Measurements from ENCODE around the gene UMAD1. TPM values are rescaled to one million over a fixed set of nuclear protein-coding genes. Genes with fewer than 3 reads are reported as not detected.

UMAD1 gene
- polyA plus RNA-seq, 3 donors: 6.2 to 22.7 (median 18.6) TPM

DNA sequence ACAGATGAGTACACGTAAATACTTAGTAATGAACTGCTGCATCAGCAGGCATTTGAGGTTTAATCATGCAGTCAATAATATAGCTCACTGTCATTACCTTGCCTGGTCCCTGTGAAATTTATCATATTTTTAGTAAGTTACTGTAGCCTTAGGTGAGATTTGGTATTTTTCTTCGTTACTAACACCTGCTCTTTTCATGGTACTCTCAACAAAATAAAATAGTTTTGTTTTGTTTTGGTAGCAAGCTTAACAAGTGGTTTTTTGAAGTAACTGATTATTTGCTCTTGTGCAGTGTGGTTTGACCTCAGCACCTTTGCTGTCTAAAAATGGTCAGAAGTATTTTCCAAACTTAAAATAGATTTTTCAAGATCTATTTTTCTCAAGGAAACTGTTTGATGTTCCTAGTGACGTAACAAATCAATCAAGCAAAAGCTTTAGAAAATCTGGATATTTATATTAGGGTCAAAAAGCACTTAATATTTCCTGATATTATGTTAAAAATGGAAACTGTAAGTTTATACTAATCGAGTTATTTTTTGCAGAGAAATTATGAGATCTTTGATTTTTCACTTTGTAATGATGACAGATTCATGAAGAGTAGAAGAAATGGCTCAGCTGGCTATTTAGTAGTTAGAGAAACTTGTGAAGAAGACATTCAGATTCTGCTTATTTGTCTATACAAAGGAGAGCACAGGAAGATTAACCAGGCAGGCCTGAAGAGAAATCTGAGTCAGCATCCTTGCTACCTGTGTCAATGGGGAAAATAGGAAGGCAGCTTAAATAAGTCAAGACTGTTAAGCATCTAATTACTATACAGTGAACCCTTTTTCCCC is 98.9 kb downstream of the UMAD1 start:
- WGBS (ENCODE audit: insufficient coverage): no CpG with 5 or more reads among the region's 4 CpGs
- DNase-seq: no peak
- H3K36me3 Mint-ChIP-seq: no peaks in the 10 kb centered on the region
- no peaks in the 10 kb centered on the region for H3K9me3 ChIP-seq (replicated peaks in 1 of 2; ENCODE audit: control insufficient read depth in 1 of 2, insufficient read depth in 1 of 2, low read length in 2 of 2)
- H3K79me2 ChIP-seq (ENCODE audit: insufficient read depth, low read length): no peaks in the 10 kb centered on the region
- no peaks in the 10 kb centered on the region for H3K27me3 Mint-ChIP-seq (ENCODE audit: low read depth in 3 of 3)
- TF ChIP-seq, protein P1, sequence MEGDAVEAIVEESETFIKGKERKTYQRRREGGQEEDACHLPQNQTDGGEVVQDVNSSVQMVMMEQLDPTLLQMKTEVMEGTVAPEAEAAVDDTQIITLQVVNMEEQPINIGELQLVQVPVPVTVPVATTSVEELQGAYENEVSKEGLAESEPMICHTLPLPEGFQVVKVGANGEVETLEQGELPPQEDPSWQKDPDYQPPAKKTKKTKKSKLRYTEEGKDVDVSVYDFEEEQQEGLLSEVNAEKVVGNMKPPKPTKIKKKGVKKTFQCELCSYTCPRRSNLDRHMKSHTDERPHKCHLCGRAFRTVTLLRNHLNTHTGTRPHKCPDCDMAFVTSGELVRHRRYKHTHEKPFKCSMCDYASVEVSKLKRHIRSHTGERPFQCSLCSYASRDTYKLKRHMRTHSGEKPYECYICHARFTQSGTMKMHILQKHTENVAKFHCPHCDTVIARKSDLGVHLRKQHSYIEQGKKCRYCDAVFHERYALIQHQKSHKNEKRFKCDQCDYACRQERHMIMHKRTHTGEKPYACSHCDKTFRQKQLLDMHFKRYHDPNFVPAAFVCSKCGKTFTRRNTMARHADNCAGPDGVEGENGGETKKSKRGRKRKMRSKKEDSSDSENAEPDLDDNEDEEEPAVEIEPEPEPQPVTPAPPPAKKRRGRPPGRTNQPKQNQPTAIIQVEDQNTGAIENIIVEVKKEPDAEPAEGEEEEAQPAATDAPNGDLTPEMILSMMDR (IDR thresholded peaks at IDR 0.05): no peak
- no peaks in the 10 kb centered on the region for H3K27me3 ChIP-seq (ENCODE audit: control insufficient read depth in 2 of 2, insufficient read depth in 2 of 2, low read length in 2 of 2)
- H3K27ac ChIP-seq (ENCODE audit: low read depth in 1 of 2, low read length in 2 of 2): no peak overlapping the region
- no peaks in the 10 kb centered on the region for H3K36me3 ChIP-seq (replicated peaks in 1 of 2; ENCODE audit: control insufficient read depth in 1 of 2, insufficient read depth in 2 of 2, low read length in 2 of 2)
- intact Hi-C loops (cut with micrococcal nuclease): no loop called here
- no peak overlapping the region for H3K27ac Mint-ChIP-seq
- H3K9ac ChIP-seq (ENCODE audit: insufficient read depth, low read length, poor library complexity, severe bottlenecking): no peak overlapping the region
- H3K4me2 ChIP-seq (replicated peaks; ENCODE audit: extremely low read depth, low read length, poor library complexity, severe bottlenecking): no peak overlapping the region
- no peaks in the 10 kb centered on the region for H3K4me1 ChIP-seq (ENCODE audit: control insufficient read depth in 1 of 2, insufficient read depth in 2 of 2, low read length in 2 of 2)
- H3K9me3 Mint-ChIP-seq: no peaks in the 10 kb centered on the region
- H2AFZ ChIP-seq (ENCODE audit: insufficient read depth, low read depth, low read length, poor library complexity, severe bottlenecking): no peak overlapping the region
- no peak overlapping the region for H3K4me3 ChIP-seq (replicated peaks in 1 of 3; ENCODE audit: low read depth in 2 of 3, low read length in 3 of 3)
- H3K4me1 Mint-ChIP-seq: no peaks in the 10 kb centered on the region
- no peak overlapping the region for H3K4me3 Mint-ChIP-seq
- no peaks in the 10 kb centered on the region for H4K20me1 ChIP-seq (ENCODE audit: insufficient read depth, low read length)

DNA sequence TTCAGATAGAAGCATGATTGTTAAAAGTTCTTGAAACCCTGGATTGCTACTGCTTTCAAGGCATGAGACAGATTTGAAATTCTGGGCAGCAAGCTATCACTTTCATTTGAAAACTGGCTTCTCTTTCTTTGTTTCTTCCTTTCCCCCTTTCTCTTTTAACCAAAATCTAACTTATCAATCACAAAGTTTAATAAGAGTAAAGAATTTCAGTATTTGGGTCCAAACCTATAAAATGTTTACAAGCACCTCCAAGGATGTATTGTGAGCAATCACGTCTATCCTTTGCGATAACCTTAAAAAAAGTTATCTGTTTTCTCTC is 99.4 kb downstream of the UMAD1 start:
- H3K27me3 ChIP-seq (ENCODE audit: control insufficient read depth in 2 of 2, insufficient read depth in 2 of 2, low read length in 2 of 2): no peaks in the 10 kb centered on the region
- Mint-ChIP-seq H3K4me3 (no peak overlapping the region), H3K36me3 (no peaks in the 10 kb centered on the region), H3K27ac (no peak overlapping the region), H3K9me3 (no peaks in the 10 kb centered on the region), H3K27me3 (ENCODE audit: low read depth in 3 of 3) (no peaks in the 10 kb centered on the region), H3K4me1 (no peaks in the 10 kb centered on the region)
- H3K4me3 ChIP-seq (replicated peaks in 1 of 3; ENCODE audit: low read depth in 2 of 3, low read length in 3 of 3): no peak overlapping the region
- no peaks in the 10 kb centered on the region for H3K9me3 ChIP-seq (replicated peaks in 1 of 2; ENCODE audit: control insufficient read depth in 1 of 2, insufficient read depth in 1 of 2, low read length in 2 of 2)
- H3K36me3 ChIP-seq (replicated peaks in 1 of 2; ENCODE audit: control insufficient read depth in 1 of 2, insufficient read depth in 2 of 2, low read length in 2 of 2): no peaks in the 10 kb centered on the region
- no peak overlapping the region for H3K9ac ChIP-seq (ENCODE audit: insufficient read depth, low read length, poor library complexity, severe bottlenecking)
- DNase-seq: no peak
- no CpG with 5 or more reads among the region's 2 CpGs for WGBS (ENCODE audit: insufficient coverage)
- intact Hi-C loops (cut with micrococcal nuclease): no loop called here
- no peaks in the 10 kb centered on the region for H3K79me2 ChIP-seq (ENCODE audit: insufficient read depth, low read length)
- H3K4me2 ChIP-seq (replicated peaks; ENCODE audit: extremely low read depth, low read length, poor library complexity, severe bottlenecking): no peak overlapping the region
- H4K20me1 ChIP-seq (ENCODE audit: insufficient read depth, low read length): no peaks in the 10 kb centered on the region
- H3K4me1 ChIP-seq (ENCODE audit: control insufficient read depth in 1 of 2, insufficient read depth in 2 of 2, low read length in 2 of 2): no peaks in the 10 kb centered on the region
- no peak overlapping the region for H3K27ac ChIP-seq (ENCODE audit: low read depth in 1 of 2, low read length in 2 of 2)
- no peak overlapping the region for H2AFZ ChIP-seq (ENCODE audit: insufficient read depth, low read depth, low read length, poor library complexity, severe bottlenecking)
- TF ChIP-seq, protein P1 (IDR thresholded peaks at IDR 0.05): no peak

Data from CD14-positive monocyte (primary cell).